ENCODE measurements around the gene PNPLA8. TPM values are rescaled to one million over a fixed set of nuclear protein-coding genes. Genes with fewer than 3 reads are reported as not detected.

PNPLA8 gene
- total RNA-seq, 1 donor from 2014 or later: 33.4 TPM

GRCh38 chr7:108533712-108534111 lies 7.8 kb upstream of the PNPLA8 start:
- H3K9ac ChIP-seq: no peak overlapping the region
- no peak for TF ChIP-seq EZH2phosphoT487 (IDR thresholded peaks at IDR 0.05)
- no peak for TF ChIP-seq CTCF (IDR thresholded peaks at IDR 0.05)
- TF ChIP-seq EZH2 (IDR thresholded peaks at IDR 0.05): no peak
- no peaks in the 10 kb centered on the region for H3K36me3 ChIP-seq
- peaks cover 5% of the 10 kb centered on the region for H3F3A ChIP-seq (ENCODE audit: low read depth)
- no peaks in the 10 kb centered on the region for H3K36me3 Mint-ChIP-seq
- H3K27ac Mint-ChIP-seq: no peak overlapping the region
- no peak for DNase-seq (ENCODE audit: low spot score)
- H2AFZ ChIP-seq (replicated peaks): no peak overlapping the region
- no peaks in the 10 kb centered on the region for H3K27me3 Mint-ChIP-seq (ENCODE audit: insufficient read depth, low read depth)
- no peaks in the 10 kb centered on the region for H3K27me3 ChIP-seq
- no peaks in the 10 kb centered on the region for H3K9me3 ChIP-seq (ENCODE audit: low read depth)
- peaks cover 7% of the 10 kb centered on the region for H3K4me1 Mint-ChIP-seq
- no peak overlapping the region for H3K4me3 ChIP-seq
- H3K4me1 ChIP-seq: peaks cover 9% of the 10 kb centered on the region
- H3K79me2 ChIP-seq (ENCODE audit: low read depth): no peaks in the 10 kb centered on the region
- H3K9me3 Mint-ChIP-seq: no peaks in the 10 kb centered on the region
- no peak overlapping the region for H3K4me2 ChIP-seq
- H3K4me3 Mint-ChIP-seq: no peak overlapping the region
- H4K20me1 ChIP-seq (ENCODE audit: low read depth): no peaks in the 10 kb centered on the region
- H3K27ac ChIP-seq: no peak overlapping the region

GRCh38 chr7:108529341-108529740 lies 3.4 kb upstream of the PNPLA8 start:
- peaks cover 11% of the 10 kb centered on the region for H3K4me1 Mint-ChIP-seq
- H3K27ac ChIP-seq: no peak overlapping the region
- H3K9me3 ChIP-seq (ENCODE audit: low read depth): no peaks in the 10 kb centered on the region
- H2AFZ ChIP-seq (replicated peaks): no peak overlapping the region
- no peaks in the 10 kb centered on the region for H4K20me1 ChIP-seq (ENCODE audit: low read depth)
- H3K9ac ChIP-seq: no peak overlapping the region
- H3K79me2 ChIP-seq (ENCODE audit: low read depth): peaks cover 11% of the 10 kb centered on the region
- H3K36me3 Mint-ChIP-seq: no peaks in the 10 kb centered on the region
- peak; percentile 43 for DNase-seq (ENCODE audit: low spot score)
- peak overlapping the region; percentile 10 for H3K27ac Mint-ChIP-seq
- no peaks in the 10 kb centered on the region for H3K36me3 ChIP-seq
- TF ChIP-seq CTCF (IDR thresholded peaks at IDR 0.05): no peak
- no peak for TF ChIP-seq EZH2 (IDR thresholded peaks at IDR 0.05)
- no peak for TF ChIP-seq EZH2phosphoT487 (IDR thresholded peaks at IDR 0.05)
- H3K9me3 Mint-ChIP-seq: no peaks in the 10 kb centered on the region
- H3K4me3 ChIP-seq: no peak overlapping the region
- peaks cover 15% of the 10 kb centered on the region for H3K4me1 ChIP-seq
- no peaks in the 10 kb centered on the region for H3K27me3 ChIP-seq
- H3K4me3 Mint-ChIP-seq: no peak overlapping the region
- peaks cover 2% of the 10 kb centered on the region for H3K27me3 Mint-ChIP-seq (ENCODE audit: insufficient read depth, low read depth)
- H3K4me2 ChIP-seq: peak overlapping the region; percentile 45
- H3F3A ChIP-seq (ENCODE audit: low read depth): peaks cover 43% of the 10 kb centered on the region

GRCh38 chr7:108528183-108528712 lies 2.3 kb upstream of the PNPLA8 start:
- H3K4me3 Mint-ChIP-seq: no peak overlapping the region
- DNase-seq (ENCODE audit: low spot score): no peak
- H3K27ac Mint-ChIP-seq: no peak overlapping the region

More at GRCh38 chr7:108528183-108528712, 2.3 kb upstream of the PNPLA8 start:
- Mint-ChIP-seq H3K4me1 (peaks cover 21% of the 10 kb centered on the region), H3K27me3 (ENCODE audit: insufficient read depth, low read depth) (peaks cover 5% of the 10 kb centered on the region), H3K9me3 (no peaks in the 10 kb centered on the region), H3K36me3 (no peaks in the 10 kb centered on the region)
- peaks cover 43% of the 10 kb centered on the region for H3F3A ChIP-seq (ENCODE audit: low read depth)
- no peak overlapping the region for H2AFZ ChIP-seq (replicated peaks)
- peaks cover 26% of the 10 kb centered on the region for H3K4me1 ChIP-seq
- no peak overlapping the region for H3K4me3 ChIP-seq
- H3K27me3 ChIP-seq: no peaks in the 10 kb centered on the region
- no peak overlapping the region for H3K4me2 ChIP-seq
- H3K27ac ChIP-seq: no peak overlapping the region
- H3K9ac ChIP-seq: no peak overlapping the region
- H4K20me1 ChIP-seq (ENCODE audit: low read depth): no peaks in the 10 kb centered on the region
- peaks cover 22% of the 10 kb centered on the region for H3K79me2 ChIP-seq (ENCODE audit: low read depth)
- no peaks in the 10 kb centered on the region for H3K36me3 ChIP-seq
- TF ChIP-seq EZH2phosphoT487 (IDR thresholded peaks at IDR 0.05) (no peak), EZH2 (IDR thresholded peaks at IDR 0.05) (no peak), CTCF (IDR thresholded peaks at IDR 0.05) (no peak)
- no peaks in the 10 kb centered on the region for H3K9me3 ChIP-seq (ENCODE audit: low read depth)

Measured in neural progenitor cell (in vitro differentiated cells).